GM21515 (cell line): ENCODE data around the gene GTF3C5.
"Not testable (repeated sequence)": the region's sequence is repeated elsewhere in the genome, so short reads cannot be mapped to it uniquely, and the experiment has no call there.

Source experiments
- ATAC-seq: cut with Tn5 transposase; IDR thresholded peaks from one replicate; pipeline ENCODE4 v1.9.1; 2021; ENCODE audit not compliant: unreplicated experiment

The GTF3C5 gene

GRCh38 chr9:132995879-132996278 is 34.9 kb upstream of the GTF3C5 start:
- no peak for ATAC-seq

- no peak for ATAC-seq
These were observed 34.3 kb upstream of the GTF3C5 start for GRCh38 chr9:132996526-132996925.

- ATAC-seq: no peak
These were observed 33.2 kb upstream of the GTF3C5 start for GRCh38 chr9:132997591-132997990.

- ATAC-seq: not testable (repeated sequence)
These were observed 32.6 kb upstream of the GTF3C5 start for GRCh38 chr9:132998221-132998620.

GRCh38 chr9:132998831-132999635 is 31.8 kb upstream of the GTF3C5 start:
- ATAC-seq: no peak

GRCh38 chr9:133002147-133003070 is 28.4 kb upstream of the GTF3C5 start:
- ATAC-seq: no peak

- no peak for ATAC-seq
These were observed 27.7 kb upstream of the GTF3C5 start for GRCh38 chr9:133003071-133003461.

- no peak for ATAC-seq
These were observed 27.1 kb upstream of the GTF3C5 start for GRCh38 chr9:133003671-133004090.

- ATAC-seq: no peak
These were observed 26.5 kb upstream of the GTF3C5 start for GRCh38 chr9:133004091-133004998.

GRCh38 chr9:133004999-133005760 is 25.6 kb upstream of the GTF3C5 start:
- no peak for ATAC-seq

- ATAC-seq: no peak
These were observed 24.8 kb upstream of the GTF3C5 start for GRCh38 chr9:133005957-133006356.

GRCh38 chr9:133006731-133007352 is 24.0 kb upstream of the GTF3C5 start:
- no peak for ATAC-seq

- ATAC-seq: no peak
These were observed 22.4 kb upstream of the GTF3C5 start for GRCh38 chr9:133008406-133008805.

- ATAC-seq: no peak
These were observed 22.0 kb upstream of the GTF3C5 start for GRCh38 chr9:133008824-133009223.

GRCh38 chr9:133009906-133010582 is 20.8 kb upstream of the GTF3C5 start:
- no peak for ATAC-seq

GRCh38 chr9:133014696-133015095 is 16.1 kb upstream of the GTF3C5 start:
- ATAC-seq: no peak

- ATAC-seq: no peak
These were observed 7.5 kb upstream of the GTF3C5 start for GRCh38 chr9:133023117-133023890.

- no peak for ATAC-seq
These were observed 4.4 kb upstream of the GTF3C5 start for GRCh38 chr9:133026426-133026825.
